Cardiac fibroblast (primary cell): ENCODE measurements around the gene KIF16B.

Source experiments
- DNase-seq, 2 donors: peaks; one replicate each; pipeline versions ENCODE4 v3.0.0 to v3.0.0-alpha.2; 2010; ENCODE audit warnings: low read depth in 2 of 2
- H3K4me3 ChIP-seq, 2 donors: replicated peaks in 1 of 2; 1 replicate in 1 of 2; 2 replicates in 1 of 2; pipeline ENCODE4 v1.5.1; 2011; ENCODE audit warnings: low read depth in 2 of 2, low read length in 2 of 2, mild to moderate bottlenecking in 2 of 2, moderate library complexity in 1 of 2
- CTCF ChIP-seq: IDR thresholded peaks from one replicate; pipeline ENCODE4 v1.5.1; 2011; ENCODE audit warnings: low read depth, mild to moderate bottlenecking, low read length, inconsistent platforms

KIF16B gene

GRCh38 chr20:16538779-16539178, 34.5 kb downstream of the KIF16B start:
- no peak overlapping the region for H3K4me3 ChIP-seq
- no peak for TF ChIP-seq CTCF
- no peak for DNase-seq

GRCh38 chr20:16537918-16538317, 35.3 kb downstream of the KIF16B start:
- no peak overlapping the region for H3K4me3 ChIP-seq
- no peak for DNase-seq
- no peak for TF ChIP-seq CTCF

GRCh38 chr20:16537025-16537665, 36.1 kb downstream of the KIF16B start:
- TF ChIP-seq CTCF, result no peak
- H3K4me3 ChIP-seq, result no peak overlapping the region

GRCh38 chr20:16535277-16535676, 38.0 kb downstream of the KIF16B start:
- no peak for DNase-seq
- no peak for TF ChIP-seq CTCF
- H3K4me3 ChIP-seq, result no peak overlapping the region

More at GRCh38 chr20:16537025-16537665, 36.1 kb downstream of the KIF16B start:
- DNase-seq, result no peak

- no peak for TF ChIP-seq CTCF
- no peak overlapping the region for H3K4me3 ChIP-seq
- peak in 1 of 2 donors; percentile 31 for DNase-seq
These were observed 39.7 kb downstream of the KIF16B start for GRCh38 chr20:16533502-16533901.

- TF ChIP-seq CTCF, result no peak
- DNase-seq, result no peak
- no peak overlapping the region for H3K4me3 ChIP-seq
These were observed 41.8 kb downstream of the KIF16B start for GRCh38 chr20:16531485-16531884.

- H3K4me3 ChIP-seq, result no peak overlapping the region
- no peak for TF ChIP-seq CTCF
- DNase-seq, result peak in 1 of 2 donors; percentile 63
These were observed 43.0 kb downstream of the KIF16B start for GRCh38 chr20:16530201-16530681.
